Muscle of arm (tissue), 12 donors: ENCODE results near the gene SERPINB5. TPM values are rescaled to one million over a fixed set of nuclear protein-coding genes. Genes with fewer than 3 reads are reported as not detected.

Experiments used
- DNase-seq: peaks from one replicate; pipeline ENCODE4 v3.0.0-alpha.2; 2013
- polyA plus RNA-seq, 12 donors: library from polyadenylated mRNA; unstranded; fragments of 120-200 nt; gene quantifications; one replicate each; pipeline ENCODE4 v1.2.1, GENCODE V29; 2013; ENCODE audit not compliant: insufficient read length in 12 of 12

SERPINB5 gene
- polyA plus RNA-seq, 12 donors, result 0.32 to 27.3 (median 8.8) TPM; not detected in 8

DNA sequence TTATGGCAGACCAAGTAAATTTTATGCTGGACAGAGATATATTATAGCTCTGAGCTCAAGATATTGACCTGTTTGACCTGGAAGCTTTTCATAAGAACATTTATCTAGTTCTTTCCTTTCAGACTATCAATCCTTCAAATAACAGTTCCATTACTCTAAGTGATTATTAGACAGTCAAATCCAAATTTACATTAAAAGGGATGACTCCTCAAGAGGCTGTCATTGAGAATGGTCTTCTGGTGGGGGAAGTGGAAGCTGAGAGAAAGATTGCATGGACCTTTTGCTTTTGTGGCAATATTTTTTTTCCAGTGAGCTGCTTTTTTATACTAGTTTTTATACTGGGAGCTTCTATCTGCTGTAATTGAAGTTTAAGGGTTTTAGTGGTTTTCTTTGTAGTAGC is 50.5 kb downstream of the SERPINB5 start:
- no peak for DNase-seq

DNA sequence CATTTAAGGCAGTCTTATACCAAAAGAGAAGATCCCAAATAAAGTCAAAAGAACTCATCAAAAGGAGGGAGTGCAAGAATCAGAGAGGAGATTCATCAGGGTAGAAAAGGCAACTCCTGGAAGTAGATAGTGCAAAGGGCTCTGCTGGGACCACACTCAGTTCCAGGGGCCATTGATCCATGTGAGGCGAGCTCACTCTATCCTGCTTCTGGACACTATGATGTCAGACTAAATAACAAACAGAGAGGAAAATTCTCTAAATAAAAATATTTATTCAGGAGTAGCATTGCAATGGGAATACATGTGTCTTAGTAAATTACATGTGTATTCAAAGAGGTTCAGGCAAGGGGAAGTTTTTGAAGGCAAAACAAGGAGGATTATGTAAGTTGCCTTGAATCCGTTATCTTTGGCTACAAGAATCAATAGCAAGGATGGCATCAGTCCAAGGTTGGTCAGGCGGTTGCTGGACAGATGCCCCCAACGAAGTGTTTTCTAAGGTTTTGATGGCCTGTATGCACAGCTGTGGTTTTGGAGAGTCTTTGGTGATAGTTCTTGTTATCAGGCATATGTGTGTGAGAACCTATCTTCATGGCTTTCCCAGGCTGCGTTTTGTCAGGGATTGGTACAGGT is 52.2 kb downstream of the SERPINB5 start:
- no peak for DNase-seq

- no peak for DNase-seq
Observed at GRCh38 chr18:63532471-63532870, 55.7 kb downstream of the SERPINB5 start.

DNA sequence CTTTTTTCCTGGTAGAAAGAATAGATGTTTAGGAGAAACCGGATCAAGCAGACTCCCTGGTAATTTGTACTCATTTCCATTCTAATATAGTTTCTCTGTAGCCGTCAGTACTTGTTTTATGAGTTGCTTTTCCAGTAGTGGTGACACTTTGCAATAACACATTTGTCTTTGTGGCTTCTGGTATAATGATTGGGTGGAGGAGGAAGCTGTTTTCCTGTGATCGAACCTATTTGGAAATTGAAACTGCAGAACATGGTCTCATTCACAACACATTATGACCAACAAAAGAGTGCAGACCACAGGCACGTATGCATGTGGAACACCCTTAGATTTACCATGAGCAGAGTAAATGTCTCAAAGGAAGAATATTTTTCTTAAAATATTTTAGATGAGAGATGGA is 57.9 kb downstream of the SERPINB5 start:
- no peak for DNase-seq

DNA sequence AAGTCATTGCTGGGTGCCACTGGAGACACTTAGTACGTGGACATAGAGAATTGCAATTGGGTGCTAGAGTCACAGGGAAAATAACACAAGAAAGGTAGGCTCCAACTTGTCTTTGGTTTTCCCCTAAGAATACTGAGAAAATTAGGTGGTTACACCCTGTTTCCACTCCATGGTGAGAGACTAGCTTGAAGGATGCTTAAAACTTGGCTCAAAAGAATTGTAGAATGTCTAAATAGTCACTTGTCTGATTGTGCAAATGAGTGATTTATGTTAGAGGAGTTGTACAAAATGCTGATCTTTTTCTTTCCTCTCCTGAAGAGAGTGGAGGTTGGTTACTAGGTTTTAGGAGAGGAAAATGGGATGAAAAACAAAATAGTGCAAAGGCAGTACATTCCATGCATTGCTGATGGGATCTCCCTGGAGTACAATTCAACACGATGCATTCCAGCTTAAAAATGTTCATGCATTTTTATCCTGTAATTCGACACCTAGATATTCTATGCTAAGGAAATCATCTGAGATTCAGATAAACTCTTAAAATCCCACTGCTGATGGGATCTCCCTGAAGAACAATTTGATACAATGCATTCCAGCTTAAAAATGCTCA is 63.2 kb downstream of the SERPINB5 start:
- DNase-seq, result no peak

GRCh38 chr18:63542069-63542468 is 65.3 kb downstream of the SERPINB5 start, which contains the start of gene SERPINB12:
TSS of gene SERPINB12 (plus strand) at chr18:63542369. CDS start at chr18:63556160, 13,791 bp downstream.
- no peak for DNase-seq

DNA sequence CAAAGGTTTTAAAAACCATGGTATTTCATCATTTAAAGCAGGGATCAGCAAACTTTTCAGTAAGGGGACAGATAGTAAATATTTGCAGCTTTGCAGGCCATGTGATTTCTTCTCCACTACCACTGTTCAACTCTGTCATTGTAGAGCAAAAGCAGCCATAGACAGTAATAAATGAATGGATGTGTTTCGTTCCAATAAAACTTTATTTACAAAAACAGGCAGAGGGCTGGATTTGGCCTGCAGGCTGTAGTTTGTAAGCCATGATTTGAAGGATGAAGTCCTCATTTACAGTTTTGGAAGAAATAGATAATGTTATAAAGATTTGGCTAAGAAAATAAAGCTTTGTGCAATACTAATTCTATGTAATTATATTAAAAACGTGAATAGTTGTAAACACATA is 67.3 kb downstream of the SERPINB5 start:
- DNase-seq, result no peak

- DNase-seq, result no peak
Observed at GRCh38 chr18:63545000-63545399, 68.2 kb downstream of the SERPINB5 start.

DNA sequence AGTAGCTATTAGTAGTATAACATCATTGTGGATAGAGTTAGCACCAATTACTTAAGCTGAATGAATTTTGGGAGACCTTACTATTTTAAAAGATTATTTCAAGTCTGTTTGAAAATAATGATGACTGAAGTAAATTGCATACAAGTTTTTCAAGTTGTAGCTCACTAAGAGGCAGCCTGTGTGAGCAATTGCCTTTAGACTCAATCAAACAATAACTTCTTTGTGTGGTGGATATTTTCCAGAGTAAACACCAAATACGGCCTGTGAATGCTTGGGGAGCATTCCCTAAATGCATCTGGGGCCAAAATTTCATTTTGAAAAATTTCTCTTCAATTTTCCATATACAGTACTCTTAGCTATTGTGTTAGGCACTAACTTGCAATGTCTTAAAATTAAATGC is 73.3 kb downstream of the SERPINB5 start:
- DNase-seq, result no peak

DNA sequence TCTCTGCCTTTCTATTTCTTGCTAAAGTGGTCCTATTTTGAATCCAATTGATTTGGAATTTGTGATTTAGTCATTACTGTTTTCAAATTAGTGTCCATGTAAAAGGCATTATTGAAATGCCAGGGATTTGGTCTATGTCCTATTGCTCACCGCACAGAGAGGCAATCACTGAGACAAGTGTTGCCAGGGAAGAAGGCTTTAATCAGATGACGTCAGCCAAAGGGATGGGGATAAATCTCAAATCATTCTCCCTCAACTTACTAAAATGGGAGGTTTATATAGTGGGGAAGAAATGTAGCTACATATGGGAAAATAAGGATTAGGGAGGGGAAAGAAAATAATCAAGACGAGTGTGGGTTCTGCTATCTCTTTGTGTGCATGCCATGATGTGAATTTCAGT is 75.0 kb downstream of the SERPINB5 start:
- no peak for DNase-seq

GRCh38 chr18:63552581-63552980 is 75.8 kb downstream of the SERPINB5 start:
- DNase-seq, result no peak

DNA sequence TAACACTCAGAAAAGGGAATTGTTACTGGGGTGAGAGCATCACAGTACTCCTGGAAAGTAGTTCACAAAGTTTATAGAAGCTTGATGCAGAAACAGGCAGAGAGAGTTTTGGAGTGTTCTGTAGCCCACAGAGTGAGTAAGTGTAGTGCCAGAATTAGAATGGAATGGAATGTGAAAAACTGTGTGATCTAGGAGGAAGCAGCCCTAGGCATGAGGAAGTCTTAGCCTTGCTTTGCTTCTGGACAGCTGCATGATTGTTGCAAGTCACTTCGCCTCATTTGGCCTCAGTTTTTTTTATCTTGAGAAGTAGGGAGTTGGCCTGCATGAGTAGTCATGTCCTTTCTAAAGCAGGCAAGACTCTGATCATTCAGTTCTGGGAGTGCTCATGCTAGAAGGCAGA is 76.3 kb downstream of the SERPINB5 start:
- DNase-seq, result peak; percentile 15

Other genes with a start within 250 kb of the SERPINB5 start
- gene BCL2, start 157.2 kb upstream of the SERPINB5 start, polyA plus RNA-seq, result 10 to 100 TPM in 11 of 12 donors, not detected in 1; 14.8 to 40.8 (median 19.9) TPM
- 10 to 100 TPM in 11 of 12 donors, not detected in 1; 25.5 to 45.7 (median 29.9) TPM for gene KDSR, start 109.8 kb upstream of the SERPINB5 start, polyA plus RNA-seq
- gene VPS4B, start 54.5 kb upstream of the SERPINB5 start, polyA plus RNA-seq, result 10 to 100 TPM in 11 of 12 donors, not detected in 1; 24.6 to 65.1 (median 31.3) TPM
- gene SERPINB12, start 65.4 kb downstream of the SERPINB5 start, polyA plus RNA-seq, result 1 to 10 TPM in 2 of 12 donors, under 1 TPM in 8, not detected in 2; 0.15 to 1.4 (median 0.62) TPM
- gene SERPINB13, start 110.4 kb downstream of the SERPINB5 start, polyA plus RNA-seq, result 10 to 100 TPM in 2 of 12 donors, 1 to 10 TPM in 1, under 1 TPM in 2, not detected in 7; 0.08 to 27.0 (median 5.8) TPM
- 1 to 10 TPM in 2 of 12 donors, under 1 TPM in 1, not detected in 9; 0.67 to 3.0 (median 2.2) TPM for gene SERPINB4, start 167.3 kb downstream of the SERPINB5 start, polyA plus RNA-seq
- gene SERPINB3, start 184.9 kb downstream of the SERPINB5 start, polyA plus RNA-seq, result 1 to 10 TPM in 3 of 12 donors, under 1 TPM in 1, not detected in 8; 0.11 to 4.2 (median 1.9) TPM
- gene SERPINB11, start 226.0 kb downstream of the SERPINB5 start, polyA plus RNA-seq, result not detected